ENCODE data around the gene NHLRC3. TPM values are rescaled to one million over a fixed set of nuclear protein-coding genes. Genes with fewer than 3 reads are reported as not detected.

NHLRC3 gene
- total RNA-seq, 4 donors from 2014 or later: 9.3 to 12.0 (median 10.2) TPM

- no peak for DNase-seq (ENCODE audit: extremely low spot score)
- no peak overlapping the region for H3K27ac ChIP-seq (replicated peaks in 1 of 4)
- peaks cover 55 to 93% (median 72%) of the 10 kb centered on the region in 4 donors for H3K36me3 ChIP-seq
- H3K9me3 ChIP-seq: no peaks in the 10 kb centered on the region
- no peak overlapping the region for H3K4me3 ChIP-seq
- H3K27me3 ChIP-seq: no peaks in the 10 kb centered on the region
- H3K4me1 ChIP-seq: no peaks in the 10 kb centered on the region
- TF ChIP-seq POLR2AphosphoS5 (IDR thresholded peaks at IDR 0.05): no peak
- intact Hi-C loops (cut with DNase I): no loop called here
- 75% methylated on average over 7 of the region's 7 CpGs for WGBS
Observed at GRCh38 chr13:39012608-39013007, 25.6 kb upstream of the NHLRC3 start.

- no peak for DNase-seq (ENCODE audit: extremely low spot score)
- no peak overlapping the region for H3K4me3 ChIP-seq
- H3K36me3 ChIP-seq: peaks cover 55 to 96% (median 74%) of the 10 kb centered on the region in 4 donors
- TF ChIP-seq POLR2A (IDR thresholded peaks at IDR 0.05; ENCODE audit: low read depth) (no peak), EP300 (IDR thresholded peaks at IDR 0.05) (no peak), POLR2AphosphoS5 (IDR thresholded peaks at IDR 0.05) (no peak), CTCF (IDR thresholded peaks at IDR 0.05) (no peak)
- intact Hi-C loops (cut with DNase I): no loop called here
- H3K27ac ChIP-seq (replicated peaks in 1 of 4): no peak overlapping the region
- WGBS: 83% methylated on average over 5 of the region's 5 CpGs
- no peaks in the 10 kb centered on the region for H3K27me3 ChIP-seq
- H3K9me3 ChIP-seq: no peaks in the 10 kb centered on the region
- no peaks in the 10 kb centered on the region for H3K4me1 ChIP-seq
Observed at GRCh38 chr13:39013462-39013861, 24.8 kb upstream of the NHLRC3 start.

- intact Hi-C loops (cut with DNase I): no loop called here
- no peak overlapping the region for H3K27ac ChIP-seq (replicated peaks in 1 of 4)
- TF ChIP-seq CTCF (IDR thresholded peaks at IDR 0.05): no peak
- TF ChIP-seq POLR2A (IDR thresholded peaks at IDR 0.05; ENCODE audit: low read depth): no peak
- no peak for TF ChIP-seq EP300 (IDR thresholded peaks at IDR 0.05)
- no peak for TF ChIP-seq POLR2AphosphoS5 (IDR thresholded peaks at IDR 0.05)
Observed at GRCh38 chr13:39016087-39016486, 22.2 kb upstream of the NHLRC3 start.

GRCh38 chr13:39016787-39017186 lies 21.5 kb upstream of the NHLRC3 start:
- no peak for DNase-seq (ENCODE audit: extremely low spot score)
- WGBS: 23% methylated on average over 2 of the region's 2 CpGs
- H3K4me3 ChIP-seq: no peak overlapping the region
- no peaks in the 10 kb centered on the region for H3K4me1 ChIP-seq
- TF ChIP-seq POLR2AphosphoS5 (IDR thresholded peaks at IDR 0.05) (no peak), CTCF (IDR thresholded peaks at IDR 0.05) (peak in 2 of 3 experiments; percentile 19 to 29), POLR2A (IDR thresholded peaks at IDR 0.05; ENCODE audit: low read depth) (no peak)
- H3K36me3 ChIP-seq: peaks cover 42 to 88% (median 65%) of the 10 kb centered on the region in 4 donors
- H3K9me3 ChIP-seq: no peaks in the 10 kb centered on the region
- H3K27ac ChIP-seq (replicated peaks in 1 of 4): no peak overlapping the region
- intact Hi-C loops (cut with DNase I): no loop called here
- no peaks in the 10 kb centered on the region for H3K27me3 ChIP-seq

More at GRCh38 chr13:39016087-39016486, 22.2 kb upstream of the NHLRC3 start:
- no peaks in the 10 kb centered on the region for H3K4me1 ChIP-seq
- H3K4me3 ChIP-seq: no peak overlapping the region
- no peaks in the 10 kb centered on the region for H3K27me3 ChIP-seq
- no peak for DNase-seq (ENCODE audit: extremely low spot score)
- peaks cover 47 to 88% (median 66%) of the 10 kb centered on the region in 4 donors for H3K36me3 ChIP-seq
- H3K9me3 ChIP-seq: no peaks in the 10 kb centered on the region
- WGBS: 84% methylated on average over 1 of the region's 1 CpG

- no peak for TF ChIP-seq EP300 (IDR thresholded peaks at IDR 0.05)
- TF ChIP-seq POLR2AphosphoS5 (IDR thresholded peaks at IDR 0.05): no peak
- TF ChIP-seq CTCF (IDR thresholded peaks at IDR 0.05): no peak
- TF ChIP-seq POLR2A (IDR thresholded peaks at IDR 0.05; ENCODE audit: low read depth): no peak
- Histone ChIP-seq H3K36me3 (peaks cover 43 to 88% (median 70%) of the 10 kb centered on the region in 4 donors), H3K27ac (replicated peaks in 1 of 4) (no peak overlapping the region), H3K27me3 (no peaks in the 10 kb centered on the region), H3K9me3 (no peaks in the 10 kb centered on the region), H3K4me1 (no peaks in the 10 kb centered on the region), H3K4me3 (no peak overlapping the region)
- intact Hi-C loops (cut with DNase I): no loop called here
- DNase-seq (ENCODE audit: extremely low spot score): no peak
- 85% methylated on average over 4 of the region's 4 CpGs for WGBS
Observed at GRCh38 chr13:39020853-39021462, 17.3 kb upstream of the NHLRC3 start.

Measured in esophagus muscularis mucosa (tissue), 4 donors.